K562 (cell line): ENCODE results near the gene CORT. TPM values are rescaled to one million over a fixed set of nuclear protein-coding genes. Genes with fewer than 3 reads are reported as not detected.

Experiments used
- ATF3 ChIP-seq, 2 experiments: fragments of 450-650 bp in 1 of 2; sonication (generic) in 1 of 2; formaldehyde crosslinking in 1 of 2; IDR thresholded peaks in 1 of 2; conservative IDR thresholded peaks in 1 of 2; 2 replicates each; pipeline versions ENCODE4 v1.6.1 to v1.8.1; 2016 to 2023; ENCODE audit warnings: mild to moderate bottlenecking in 2 of 2, moderate library complexity in 2 of 2, inconsistent platforms in 1 of 2, missing genetic modification reagents in 1 of 2
- ESRRB ChIP-seq: fragments of 250-450 bp; sonication (Bioruptor Pico); IDR thresholded peaks from 2 replicates; pipeline ENCODE4 v1.5.0; 2020; ENCODE audit warnings: mild to moderate bottlenecking, moderate library complexity, borderline replicate concordance
- HDGF ChIP-seq: fragments of 450-650 bp; IDR thresholded peaks from 2 replicates; pipeline ENCODE4 v1.6.1; 2016
- IRF9 ChIP-seq: fragments of 450-650 bp; IDR thresholded peaks from 2 replicates; pipeline ENCODE4 v1.6.1; 2016; ENCODE audit warnings: missing biosample characterization, missing genetic modification characterization
- KLF6 ChIP-seq: fragments of 250-450 bp; sonication (Bioruptor Pico); IDR thresholded peaks from 2 replicates; pipeline ENCODE4 v1.4.0; 2020; ENCODE audit warnings: mild to moderate bottlenecking, moderate library complexity, borderline replicate concordance
- NCOA2 ChIP-seq, 2 experiments: fragments of 450-650 bp; IDR thresholded peaks; 2 replicates each; pipeline ENCODE4 v1.6.1; 2018; ENCODE audit warnings: mild to moderate bottlenecking in 2 of 2, moderate library complexity in 1 of 2; ENCODE audit not compliant: partially characterized antibody in 2 of 2
- NONO ChIP-seq, 2 experiments: fragments of 200-400 bp in 1 of 2; fragments of 450-650 bp in 1 of 2; formaldehyde crosslinking in 1 of 2; IDR thresholded peaks; 2 replicates each; pipeline ENCODE4 v1.6.1; 2017; ENCODE audit warnings: low read depth in 2 of 2, mild to moderate bottlenecking in 2 of 2, moderate library complexity in 2 of 2, low read length in 1 of 2
- POLR2AphosphoS2 ChIP-seq: IDR thresholded peaks from 2 replicates; pipeline ENCODE4 v1.6.1; 2012; ENCODE audit warnings: low read length, improper control_type of control experiment
- POLR2AphosphoS5 ChIP-seq: IDR thresholded peaks from 2 replicates; pipeline ENCODE4 v1.6.1; 2011; ENCODE audit warnings: mild to moderate bottlenecking, low read depth, low read length, moderate library complexity; ENCODE audit not compliant: control insufficient read depth, insufficient read depth
- RBFOX2 ChIP-seq: fragments of 200-400 bp; formaldehyde crosslinking; IDR thresholded peaks from 2 replicates; pipeline ENCODE4 v1.6.1; 2017; ENCODE audit warnings: low read depth, mild to moderate bottlenecking, low read length, moderate library complexity
- SMAD2 ChIP-seq: fragments of 150-350 bp; IDR thresholded peaks from 2 replicates; pipeline ENCODE4 v1.6.1; 2014; ENCODE audit warnings: low read depth, mild to moderate bottlenecking, low read length
- TAF1 ChIP-seq: IDR thresholded peaks from 2 replicates; pipeline ENCODE4 v1.6.1; 2011; ENCODE audit warnings: mild to moderate bottlenecking, low read length, moderate library complexity; ENCODE audit not compliant: insufficient read depth, control insufficient read depth, severe bottlenecking; ENCODE audit errors: extremely low read depth
- ZBTB49 ChIP-seq: sonication (generic); formaldehyde crosslinking; IDR thresholded peaks from 2 replicates; pipeline ENCODE4 v1.8.0; 2022; ENCODE audit warnings: missing genetic modification reagents, mild to moderate bottlenecking, borderline replicate concordance
- ZNF263 ChIP-seq: sonication (generic); formaldehyde crosslinking; IDR thresholded peaks from 2 replicates; pipeline ENCODE4 v1.8.0; 2022; ENCODE audit warnings: mild to moderate bottlenecking, missing genetic modification reagents, borderline replicate concordance
- ZNF436 ChIP-seq: fragments of 250-450, 450-650 bp; sonication (Bioruptor Pico); formaldehyde crosslinking; IDR thresholded peaks from 2 replicates; pipeline ENCODE4 v1.7.0; 2020; ENCODE audit warnings: mild to moderate bottlenecking
- ZNF644 ChIP-seq: fragments of 200-800 bp; sonication (Bioruptor generic); IDR thresholded peaks from 2 replicates; pipeline ENCODE4 v1.6.1; 2016; ENCODE audit warnings: low read depth, missing genetic modification characterization, missing compliant biosample characterization
- polyA plus RNA-seq, 8 experiments: library from polyadenylated mRNA; depleted of rRNA in 4 of 8; stranded (reverse) in 5 of 8; unstranded in 3 of 8; fragments of >200 nt; fragmentation: Nextera tagmentation in 2 of 8; fragmentation: Illumina TruSeq in 1 of 8; extraction: Ambion mirVana in 2 of 8; extraction: Trizol in 1 of 8; gene quantifications; 2 replicates each; pipeline versions ENCODE4 v1.2.1 to v1.2.3, GENCODE V29; 2011 to 2014; ENCODE audit warnings: inconsistent platforms in 1 of 8, missing spikeins in 1 of 8
- total RNA-seq, 7 experiments: library from RNA; depleted of rRNA in 6 of 7; stranded (reverse); fragments of >200 nt in 6 of 7; fragmentation: Illumina TruSeq in 2 of 7; extraction: Trizol in 2 of 7; gene quantifications; 2 replicates each; pipeline versions ENCODE4 v1.2.1 to v1.2.3, GENCODE V29; 2011 to 2021; ENCODE audit warnings: low replicate concordance in 1 of 7
- TF ChIP-seq, protein P1 (sequence below): fragments of 450-650 bp; IDR thresholded peaks from 2 replicates; pipeline ENCODE4 v1.6.1; 2018; ENCODE audit not compliant: partially characterized antibody

Gene CORT
- total and polyA plus RNA-seq, 9 of the 15 experiments (the other 6 are each of a cell fraction or from before 2014, with no cell fraction given), result 0.08 to 0.54 (median 0.13) TPM; not detected in 5

DNA sequence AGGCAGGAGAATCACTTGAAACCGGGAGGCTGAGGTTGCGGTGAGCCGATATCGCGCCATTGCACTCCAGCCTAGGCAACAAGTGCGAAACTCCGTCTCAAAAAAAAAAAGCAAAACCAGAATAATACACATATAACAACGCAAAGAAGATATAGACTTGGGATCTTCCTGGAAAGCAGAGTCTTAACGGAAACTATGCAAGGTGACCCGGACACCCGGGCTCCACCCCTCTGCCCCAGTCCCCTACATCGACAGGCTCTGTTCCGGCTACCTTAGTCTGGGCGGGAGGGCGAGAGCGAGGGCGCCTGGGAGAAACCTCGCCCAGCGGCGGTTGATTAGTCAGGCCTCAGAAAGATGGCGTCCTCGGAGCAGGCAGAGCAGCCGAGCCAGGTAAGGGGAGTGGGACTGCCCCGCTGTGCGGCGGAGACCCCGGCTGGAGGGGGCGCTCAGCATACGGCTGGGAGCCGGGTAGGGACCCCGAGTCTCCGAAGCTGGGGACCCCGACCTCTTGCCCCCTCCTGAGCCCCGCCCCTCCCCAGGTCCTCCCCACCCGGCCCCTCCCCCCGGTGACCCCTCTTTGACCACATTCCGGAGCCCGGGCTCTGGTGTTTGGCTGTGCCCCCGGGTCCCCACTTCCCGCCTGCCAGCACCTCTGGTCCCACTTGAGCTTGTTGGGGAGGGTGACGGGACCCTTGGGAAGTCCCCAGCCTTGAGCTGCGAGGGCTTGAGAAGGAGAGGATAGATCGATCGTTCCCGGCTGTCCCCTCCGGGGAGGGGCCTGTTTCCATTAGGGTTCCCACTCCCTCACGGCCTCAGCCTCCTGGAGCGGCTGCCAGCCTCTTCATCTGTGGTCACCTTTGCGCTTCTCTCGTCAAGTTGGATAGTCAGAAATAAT is 25.0 kb downstream of the CORT start, which contains the start of gene PEX14 (continued):
- TF ChIP-seq ZNF263 (CRISPR knock-in tag) (no peak), POLR2AphosphoS5 (peak; percentile 87), RBFOX2 (peak; percentile 91), ZBTB49 (CRISPR knock-in tag) (no peak), ZNF436 (CRISPR knock-in tag) (no peak), ESRRB (CRISPR knock-in tag) (no peak), TAF1 (peak; percentile 98), IRF9 (tag) (no peak), KLF6 (CRISPR knock-in tag) (no peak), NONO (IDR thresholded peaks at IDR 0.05; ENCODE audit: low read depth in 2 of 2, low read length in 1 of 2) (peak in 1 of 2 experiments; percentile 76; a peak in 1 of 4 replicates), HDGF (0 out of 2 replicates have a peak, but pooled peaks have one; percentile 80), POLR2AphosphoS2 (no peak), NCOA2 (IDR thresholded peaks at IDR 0.05; ENCODE audit: partially characterized antibody in 2 of 2) (no peak), ATF3 (IDR thresholded peaks at IDR 0.05) (no peak), ATF3 (CRISPR knock-in tag; conservative IDR thresholded peaks at IDR 0.05) (no peak), ZNF644 (tag) (no peak), SMAD2 (no peak)
- TF ChIP-seq, protein P1, sequence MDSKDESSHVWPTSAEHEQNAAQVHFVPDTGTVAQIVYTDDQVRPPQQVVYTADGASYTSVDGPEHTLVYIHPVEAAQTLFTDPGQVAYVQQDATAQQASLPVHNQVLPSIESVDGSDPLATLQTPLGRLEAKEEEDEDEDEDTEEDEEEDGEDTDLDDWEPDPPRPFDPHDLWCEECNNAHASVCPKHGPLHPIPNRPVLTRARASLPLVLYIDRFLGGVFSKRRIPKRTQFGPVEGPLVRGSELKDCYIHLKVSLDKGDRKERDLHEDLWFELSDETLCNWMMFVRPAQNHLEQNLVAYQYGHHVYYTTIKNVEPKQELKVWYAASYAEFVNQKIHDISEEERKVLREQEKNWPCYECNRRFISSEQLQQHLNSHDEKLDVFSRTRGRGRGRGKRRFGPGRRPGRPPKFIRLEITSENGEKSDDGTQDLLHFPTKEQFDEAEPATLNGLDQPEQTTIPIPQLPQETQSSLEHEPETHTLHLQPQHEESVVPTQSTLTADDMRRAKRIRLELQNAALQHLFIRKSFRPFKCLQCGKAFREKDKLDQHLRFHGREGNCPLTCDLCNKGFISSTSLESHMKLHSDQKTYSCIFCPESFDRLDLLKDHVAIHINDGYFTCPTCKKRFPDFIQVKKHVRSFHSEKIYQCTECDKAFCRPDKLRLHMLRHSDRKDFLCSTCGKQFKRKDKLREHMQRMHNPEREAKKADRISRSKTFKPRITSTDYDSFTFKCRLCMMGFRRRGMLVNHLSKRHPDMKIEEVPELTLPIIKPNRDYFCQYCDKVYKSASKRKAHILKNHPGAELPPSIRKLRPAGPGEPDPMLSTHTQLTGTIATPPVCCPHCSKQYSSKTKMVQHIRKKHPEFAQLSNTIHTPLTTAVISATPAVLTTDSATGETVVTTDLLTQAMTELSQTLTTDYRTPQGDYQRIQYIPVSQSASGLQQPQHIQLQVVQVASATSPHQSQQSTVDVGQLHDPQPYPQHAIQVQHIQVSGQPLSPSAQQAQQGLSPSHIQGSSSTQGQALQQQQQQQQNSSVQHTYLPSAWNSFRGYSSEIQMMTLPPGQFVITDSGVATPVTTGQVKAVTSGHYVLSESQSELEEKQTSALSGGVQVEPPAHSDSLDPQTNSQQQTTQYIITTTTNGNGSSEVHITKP, result peak; percentile 27
